Measurements from ENCODE around the gene IL1RL2. TPM values are rescaled to one million over a fixed set of nuclear protein-coding genes. Genes with fewer than 3 reads are reported as not detected.

IL1RL2 gene
- total RNA-seq, 1 donor: 0.31 TPM

GRCh38 chr2:102149644-102150455 lies 37.0 kb upstream of the IL1RL2 start:
- H3K4me1 ChIP-seq (ENCODE audit: insufficient read depth, low read length): no peaks in the 10 kb centered on the region
- H3K9me3 ChIP-seq (ENCODE audit: low read depth, low read length): peaks cover 17% of the 10 kb centered on the region
- no peak overlapping the region for H3K4me3 ChIP-seq (ENCODE audit: low read length)
- no peaks in the 10 kb centered on the region for H3K27me3 ChIP-seq (ENCODE audit: insufficient read depth, low read length)

GRCh38 chr2:102154364-102154763 lies 32.5 kb upstream of the IL1RL2 start:
- no peaks in the 10 kb centered on the region for H3K9me3 ChIP-seq (ENCODE audit: low read depth, low read length)
- no peak overlapping the region for H3K4me3 ChIP-seq (ENCODE audit: low read length)
- no peaks in the 10 kb centered on the region for H3K27me3 ChIP-seq (ENCODE audit: insufficient read depth, low read length)

GRCh38 chr2:102154946-102155702 lies 31.7 kb upstream of the IL1RL2 start:
- Histone ChIP-seq H3K4me3 (ENCODE audit: low read length) (no peak overlapping the region), H3K4me1 (ENCODE audit: insufficient read depth, low read length) (peaks cover 13% of the 10 kb centered on the region), H3K27me3 (ENCODE audit: insufficient read depth, low read length) (no peaks in the 10 kb centered on the region), H3K9me3 (ENCODE audit: low read depth, low read length) (no peaks in the 10 kb centered on the region)

More at GRCh38 chr2:102154364-102154763, 32.5 kb upstream of the IL1RL2 start:
- peaks cover 13% of the 10 kb centered on the region for H3K4me1 ChIP-seq (ENCODE audit: insufficient read depth, low read length)

GRCh38 chr2:102155703-102156515 lies 30.9 kb upstream of the IL1RL2 start:
- Histone ChIP-seq H3K9me3 (ENCODE audit: low read depth, low read length) (no peaks in the 10 kb centered on the region), H3K4me3 (ENCODE audit: low read length) (no peak overlapping the region), H3K4me1 (ENCODE audit: insufficient read depth, low read length) (peaks cover 13% of the 10 kb centered on the region), H3K27me3 (ENCODE audit: insufficient read depth, low read length) (no peaks in the 10 kb centered on the region)

GRCh38 chr2:102158011-102158755 lies 28.6 kb upstream of the IL1RL2 start:
- Histone ChIP-seq H3K4me1 (ENCODE audit: insufficient read depth, low read length) (peaks cover 13% of the 10 kb centered on the region), H3K27me3 (ENCODE audit: insufficient read depth, low read length) (no peaks in the 10 kb centered on the region), H3K9me3 (ENCODE audit: low read depth, low read length) (no peaks in the 10 kb centered on the region), H3K4me3 (ENCODE audit: low read length) (no peak overlapping the region)

- H3K27me3 ChIP-seq (ENCODE audit: insufficient read depth, low read length): no peaks in the 10 kb centered on the region
- H3K4me3 ChIP-seq (ENCODE audit: low read length): no peak overlapping the region
- no peaks in the 10 kb centered on the region for H3K9me3 ChIP-seq (ENCODE audit: low read depth, low read length)
- peaks cover 13% of the 10 kb centered on the region for H3K4me1 ChIP-seq (ENCODE audit: insufficient read depth, low read length)
Measured at GRCh38 chr2:102159295-102159694, 27.5 kb upstream of the IL1RL2 start.

- Histone ChIP-seq H3K9me3 (ENCODE audit: low read depth, low read length) (no peaks in the 10 kb centered on the region), H3K4me1 (ENCODE audit: insufficient read depth, low read length) (no peaks in the 10 kb centered on the region), H3K27me3 (ENCODE audit: insufficient read depth, low read length) (no peaks in the 10 kb centered on the region), H3K4me3 (ENCODE audit: low read length) (no peak overlapping the region)
Measured at GRCh38 chr2:102166189-102166845, 20.5 kb upstream of the IL1RL2 start.

- no peaks in the 10 kb centered on the region for H3K27me3 ChIP-seq (ENCODE audit: insufficient read depth, low read length)
- H3K4me1 ChIP-seq (ENCODE audit: insufficient read depth, low read length): peaks cover 11% of the 10 kb centered on the region
- no peak overlapping the region for H3K4me3 ChIP-seq (ENCODE audit: low read length)
- no peaks in the 10 kb centered on the region for H3K9me3 ChIP-seq (ENCODE audit: low read depth, low read length)
Measured at GRCh38 chr2:102168026-102168771, 18.6 kb upstream of the IL1RL2 start.

- Histone ChIP-seq H3K4me1 (ENCODE audit: insufficient read depth, low read length) (peaks cover 11% of the 10 kb centered on the region), H3K9me3 (ENCODE audit: low read depth, low read length) (no peaks in the 10 kb centered on the region), H3K27me3 (ENCODE audit: insufficient read depth, low read length) (no peaks in the 10 kb centered on the region), H3K4me3 (ENCODE audit: low read length) (no peak overlapping the region)
Measured at GRCh38 chr2:102171946-102172345, 14.9 kb upstream of the IL1RL2 start.

- Histone ChIP-seq H3K4me3 (ENCODE audit: low read length) (no peak overlapping the region), H3K9me3 (ENCODE audit: low read depth, low read length) (no peaks in the 10 kb centered on the region), H3K4me1 (ENCODE audit: insufficient read depth, low read length) (peaks cover 11% of the 10 kb centered on the region), H3K27me3 (ENCODE audit: insufficient read depth, low read length) (no peaks in the 10 kb centered on the region)
Measured at GRCh38 chr2:102172745-102173144, 14.1 kb upstream of the IL1RL2 start.

GRCh38 chr2:102176172-102176571 lies 10.7 kb upstream of the IL1RL2 start:
- H3K4me3 ChIP-seq (ENCODE audit: low read length): no peak overlapping the region
- H3K4me1 ChIP-seq (ENCODE audit: insufficient read depth, low read length): peaks cover 11% of the 10 kb centered on the region
- H3K9me3 ChIP-seq (ENCODE audit: low read depth, low read length): no peaks in the 10 kb centered on the region
- no peaks in the 10 kb centered on the region for H3K27me3 ChIP-seq (ENCODE audit: insufficient read depth, low read length)

- no peaks in the 10 kb centered on the region for H3K9me3 ChIP-seq (ENCODE audit: low read depth, low read length)
- peaks cover under 1% of the 10 kb centered on the region for H3K4me1 ChIP-seq (ENCODE audit: insufficient read depth, low read length)
- H3K27me3 ChIP-seq (ENCODE audit: insufficient read depth, low read length): no peaks in the 10 kb centered on the region
- no peak overlapping the region for H3K4me3 ChIP-seq (ENCODE audit: low read length)
Measured at GRCh38 chr2:102177814-102178478, 8.9 kb upstream of the IL1RL2 start.

GRCh38 chr2:102179061-102179460 lies 7.8 kb upstream of the IL1RL2 start:
- H3K27me3 ChIP-seq (ENCODE audit: insufficient read depth, low read length): peaks cover 3% of the 10 kb centered on the region
- no peaks in the 10 kb centered on the region for H3K4me1 ChIP-seq (ENCODE audit: insufficient read depth, low read length)
- no peak overlapping the region for H3K4me3 ChIP-seq (ENCODE audit: low read length)
- H3K9me3 ChIP-seq (ENCODE audit: low read depth, low read length): no peaks in the 10 kb centered on the region

Data from mononuclear cell (primary cell).